Uterus (tissue), 4 donors: ENCODE results near the gene EVI2B. TPM values are rescaled to one million over a fixed set of nuclear protein-coding genes. Genes with fewer than 3 reads are reported as not detected.
"Not testable (repeated sequence)": the region's sequence is repeated elsewhere in the genome, so short reads cannot be mapped to it uniquely, and the experiment has no call there.

ENCODE experiments used
- DNase-seq, 2 donors: peaks; one replicate each; pipeline ENCODE4 v3.0.0-alpha.2; 2019 to 2020
- H3K27ac ChIP-seq, 2 donors: fragments of 200-600 bp; sonication (generic); 1 replicate in 1 of 2; 2 replicates in 1 of 2; pipeline ENCODE4 v1.5.1; 2016 to 2018
- H3K27me3 ChIP-seq, 2 donors: fragments of 200-600 bp; sonication (generic); one replicate each; pipeline ENCODE4 v1.5.1; 2018 to 2019; ENCODE audit warnings: control low read depth in 1 of 2
- H3K36me3 ChIP-seq, 2 donors: fragments of 200-600 bp; sonication (generic); one replicate each; pipeline ENCODE4 v1.5.1; 2019; ENCODE audit warnings: control low read depth in 1 of 2
- H3K4me1 ChIP-seq, 2 donors: fragments of 200-600 bp; sonication (generic); one replicate each; pipeline ENCODE4 v1.5.1; 2018 to 2019; ENCODE audit warnings: control low read depth in 1 of 2
- H3K4me3 ChIP-seq, 2 donors: fragments of 200-600 bp; sonication (generic); 1 replicate in 1 of 2; 2 replicates in 1 of 2; pipeline ENCODE4 v1.5.1; 2018 to 2019; ENCODE audit warnings: mild to moderate bottlenecking in 1 of 2
- H3K9me3 ChIP-seq, 2 donors: fragments of 200-600 bp; sonication (generic); one replicate each; pipeline ENCODE4 v1.5.1; 2019; ENCODE audit warnings: control low read depth in 1 of 2
- POLR2A ChIP-seq, 2 donors: fragments of 450-650 bp; IDR thresholded peaks; one replicate each; pipeline ENCODE4 v1.6.1; 2016; ENCODE audit warnings: antibody characterized with exemption in 2 of 2, mild to moderate bottlenecking in 1 of 2, moderate library complexity in 1 of 2
- intact Hi-C: fragments of 100-400 bp; cut with DNase I; formaldehyde crosslinking; loops from one replicate; pipeline ENCODE4 v1.15.1; 2023; ENCODE audit warnings: low total_unique reads
- total RNA-seq, 4 donors: library from RNA; depleted of rRNA in 3 of 4; stranded (reverse); fragments of >200 nt in 3 of 4; gene quantifications; one replicate each; pipeline versions ENCODE4 v1.1.0 to v1.2.4, GENCODE V29; 2014 to 2023
- TF ChIP-seq, protein P1 (sequence below), 4 experiments: fragments of 200-600 bp in 2 of 4; fragments of 450-650 bp in 2 of 4; sonication (generic) in 2 of 4; IDR thresholded peaks; one replicate each; pipeline ENCODE4 v1.5.1; 2016 to 2019; ENCODE audit warnings: antibody characterized with exemption in 4 of 4, mild to moderate bottlenecking in 2 of 4, moderate library complexity in 1 of 4
- donor health status: DM: yes; HTN: yes; CAD: no.

The EVI2B gene
- total RNA-seq, 4 donors from 2014 or later, result 0.76 to 9.1 (median 2.9) TPM

DNA sequence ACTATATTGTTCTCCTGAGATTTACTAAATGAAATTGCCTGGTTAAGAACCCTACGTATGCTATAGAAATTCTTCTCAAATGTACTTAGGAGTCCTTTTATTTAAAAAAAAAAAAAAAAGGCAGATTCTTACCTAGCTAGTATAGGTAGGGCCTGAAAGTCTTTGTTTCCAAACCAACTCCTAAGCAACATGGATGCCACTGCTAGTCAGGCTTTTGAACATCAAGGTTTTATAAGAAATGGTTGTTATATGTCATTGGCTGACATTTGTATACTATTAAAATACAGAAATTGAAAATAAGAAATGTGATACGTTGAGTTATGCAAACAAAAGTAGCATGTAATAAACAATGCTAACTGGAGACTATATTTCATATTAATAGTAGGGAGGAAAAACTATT is 6.4 kb upstream of the EVI2B start:
- Histone ChIP-seq H3K4me3 (no peak overlapping the region), H3K9me3 (no peaks in the 10 kb centered on the region), H3K27me3 (no peaks in the 10 kb centered on the region), H3K36me3 (no peaks in the 10 kb centered on the region), H3K4me1 (no peaks in the 10 kb centered on the region), H3K27ac (peak overlapping the region in 1 of 2 donors; percentile 34)
- DNase-seq, result no peak
- no peak for TF ChIP-seq POLR2A (IDR thresholded peaks at IDR 0.05)
- TF ChIP-seq, protein P1, sequence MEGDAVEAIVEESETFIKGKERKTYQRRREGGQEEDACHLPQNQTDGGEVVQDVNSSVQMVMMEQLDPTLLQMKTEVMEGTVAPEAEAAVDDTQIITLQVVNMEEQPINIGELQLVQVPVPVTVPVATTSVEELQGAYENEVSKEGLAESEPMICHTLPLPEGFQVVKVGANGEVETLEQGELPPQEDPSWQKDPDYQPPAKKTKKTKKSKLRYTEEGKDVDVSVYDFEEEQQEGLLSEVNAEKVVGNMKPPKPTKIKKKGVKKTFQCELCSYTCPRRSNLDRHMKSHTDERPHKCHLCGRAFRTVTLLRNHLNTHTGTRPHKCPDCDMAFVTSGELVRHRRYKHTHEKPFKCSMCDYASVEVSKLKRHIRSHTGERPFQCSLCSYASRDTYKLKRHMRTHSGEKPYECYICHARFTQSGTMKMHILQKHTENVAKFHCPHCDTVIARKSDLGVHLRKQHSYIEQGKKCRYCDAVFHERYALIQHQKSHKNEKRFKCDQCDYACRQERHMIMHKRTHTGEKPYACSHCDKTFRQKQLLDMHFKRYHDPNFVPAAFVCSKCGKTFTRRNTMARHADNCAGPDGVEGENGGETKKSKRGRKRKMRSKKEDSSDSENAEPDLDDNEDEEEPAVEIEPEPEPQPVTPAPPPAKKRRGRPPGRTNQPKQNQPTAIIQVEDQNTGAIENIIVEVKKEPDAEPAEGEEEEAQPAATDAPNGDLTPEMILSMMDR (IDR thresholded peaks at IDR 0.05), result no peak
- intact Hi-C loops, result no loop called here

DNA sequence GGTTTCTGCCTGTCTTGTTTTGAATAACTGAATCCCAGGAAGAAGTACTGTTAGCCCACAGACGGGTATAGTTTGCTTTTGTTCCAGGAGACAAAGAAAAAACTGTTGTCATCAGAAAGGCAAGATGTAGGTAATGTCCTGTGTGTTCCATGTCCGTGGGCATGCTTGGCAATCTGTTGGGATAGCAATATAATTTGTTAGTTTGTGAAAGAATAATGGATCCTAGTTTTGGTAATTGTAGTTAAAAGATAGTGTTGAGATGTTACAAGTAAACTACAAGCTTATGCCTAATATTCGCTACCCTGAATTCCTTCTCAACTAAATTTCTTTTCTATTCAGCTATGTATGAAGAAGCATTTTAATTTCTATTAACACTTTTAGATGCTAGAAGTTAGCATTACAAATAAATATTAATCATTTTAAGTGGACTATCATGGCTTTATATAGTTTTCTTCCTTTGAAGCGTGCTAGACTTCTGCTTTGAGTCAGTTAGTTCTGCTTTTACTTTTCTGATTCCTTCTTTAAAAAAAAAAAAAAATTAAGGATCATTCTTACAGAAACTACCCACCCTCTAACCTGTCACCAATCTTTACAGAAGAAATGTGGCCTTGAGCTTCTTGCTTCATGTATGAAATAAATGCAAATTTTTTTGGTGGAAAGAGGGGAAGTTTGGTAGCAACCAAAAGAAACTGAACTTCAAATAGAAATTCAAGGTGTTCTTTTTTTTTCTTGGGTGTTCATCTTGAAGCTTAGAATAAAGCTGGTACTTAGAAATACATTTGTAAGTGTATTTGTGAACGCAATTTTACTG is 5.2 kb upstream of the EVI2B start:
- TF ChIP-seq, protein P1 (IDR thresholded peaks at IDR 0.05), result no peak
- TF ChIP-seq POLR2A (IDR thresholded peaks at IDR 0.05), result no peak
- H3K27me3 ChIP-seq, result no peaks in the 10 kb centered on the region
- H3K9me3 ChIP-seq, result no peaks in the 10 kb centered on the region
- DNase-seq, result no peak
- intact Hi-C loops, result no loop called here
- H3K4me1 ChIP-seq, result no peaks in the 10 kb centered on the region
- peak overlapping the region in 1 of 2 donors; percentile 22 for H3K4me3 ChIP-seq
- H3K27ac ChIP-seq, result peak overlapping the region; percentile 71 to 76
- no peaks in the 10 kb centered on the region for H3K36me3 ChIP-seq

DNA sequence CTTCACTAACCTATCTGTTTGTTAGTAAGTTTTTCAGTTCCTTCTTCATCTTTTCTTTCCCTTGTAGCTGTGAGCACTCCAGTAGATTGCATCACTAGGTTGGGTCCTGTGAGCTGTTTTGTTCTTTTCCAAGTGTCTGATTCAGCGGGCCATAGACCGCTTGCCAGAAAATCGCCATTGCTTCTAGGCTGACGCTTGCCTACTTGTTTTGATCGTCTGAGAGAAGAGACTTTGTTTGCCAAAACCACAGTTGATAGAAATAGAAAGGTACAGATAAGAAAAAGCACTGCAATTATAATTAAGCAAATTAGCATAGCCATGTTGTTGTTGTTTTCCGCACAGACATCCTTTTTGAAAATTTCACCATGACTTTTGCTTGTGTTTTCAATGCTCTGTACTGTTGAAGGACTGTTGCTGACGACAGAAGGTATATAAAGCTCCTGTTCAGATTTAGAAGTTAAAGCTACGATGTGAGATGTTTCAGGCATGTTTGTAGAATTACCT is 4.5 kb upstream of the EVI2B start:
- DNase-seq, result peak; percentile 63 to 73
- H3K27me3 ChIP-seq, result no peaks in the 10 kb centered on the region
- no peaks in the 10 kb centered on the region for H3K4me1 ChIP-seq
- intact Hi-C loops, result no loop called here
- no peak for TF ChIP-seq POLR2A (IDR thresholded peaks at IDR 0.05)
- TF ChIP-seq, protein P1 (IDR thresholded peaks at IDR 0.05), result no peak
- peak overlapping the region; percentile 71 to 76 for H3K27ac ChIP-seq
- peak overlapping the region in 1 of 2 donors; percentile 22 for H3K4me3 ChIP-seq
- no peaks in the 10 kb centered on the region for H3K36me3 ChIP-seq
- no peaks in the 10 kb centered on the region for H3K9me3 ChIP-seq

DNA sequence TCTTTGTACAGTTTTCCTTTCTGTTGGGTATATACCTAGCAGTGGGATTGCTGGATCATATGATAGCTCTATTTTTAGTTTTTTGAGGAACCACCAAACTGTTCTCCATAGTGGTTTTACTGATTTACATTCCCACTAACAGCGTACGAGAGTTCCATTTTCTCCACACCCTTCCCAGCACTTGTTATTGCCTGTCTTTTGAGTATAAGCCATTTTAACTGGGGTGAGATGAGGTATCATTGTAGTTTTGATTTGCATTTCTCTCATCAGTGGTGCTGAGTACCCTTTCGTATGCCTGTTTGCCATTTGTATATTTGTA is 887 bp upstream of the EVI2B start:
- H3K36me3 ChIP-seq, result no peaks in the 10 kb centered on the region
- H3K27me3 ChIP-seq, result no peaks in the 10 kb centered on the region
- intact Hi-C loops, result no loop called here
- no peak for DNase-seq
- no peaks in the 10 kb centered on the region for H3K9me3 ChIP-seq
- H3K4me3 ChIP-seq, result no peak overlapping the region
- no peak overlapping the region for H3K27ac ChIP-seq
- TF ChIP-seq, protein P1 (IDR thresholded peaks at IDR 0.05), result no peak
- TF ChIP-seq POLR2A (IDR thresholded peaks at IDR 0.05), result no peak
- no peaks in the 10 kb centered on the region for H3K4me1 ChIP-seq

DNA sequence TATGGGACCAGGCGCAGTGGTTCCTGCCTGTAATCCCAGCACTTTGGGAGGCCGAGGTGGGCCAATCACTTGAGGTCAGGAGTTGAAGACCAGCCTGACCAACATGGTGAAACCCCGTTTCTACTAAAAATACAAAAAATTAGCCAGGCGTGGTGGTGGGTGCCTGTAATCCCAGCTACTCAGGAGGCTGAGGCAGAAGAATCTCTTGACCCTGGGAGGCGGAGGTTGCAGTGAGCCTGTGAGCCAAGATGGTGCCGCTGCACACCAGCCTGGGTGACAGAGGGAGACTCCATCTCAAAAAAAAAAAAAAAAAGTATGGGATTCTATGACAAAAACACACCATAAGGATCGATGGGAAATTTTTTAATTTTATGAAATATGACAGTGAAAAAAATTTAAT is 1.6 kb downstream of the EVI2B start:
- H3K36me3 ChIP-seq, H3K27me3 ChIP-seq, DNase-seq, H3K27ac ChIP-seq, H3K9me3 ChIP-seq, intact Hi-C loops, H3K4me1 ChIP-seq, H3K4me3 ChIP-seq: not testable (repeated sequence)
